GM12801 (cell line): ENCODE results near the gene RAET1L.

Experiments
- CTCF ChIP-seq: IDR thresholded peaks from one replicate; pipeline ENCODE4 v1.5.1; 2011; ENCODE audit warnings: control low read depth; ENCODE audit not compliant: insufficient read length; ENCODE audit errors: extremely low read depth

Gene RAET1L

DNA sequence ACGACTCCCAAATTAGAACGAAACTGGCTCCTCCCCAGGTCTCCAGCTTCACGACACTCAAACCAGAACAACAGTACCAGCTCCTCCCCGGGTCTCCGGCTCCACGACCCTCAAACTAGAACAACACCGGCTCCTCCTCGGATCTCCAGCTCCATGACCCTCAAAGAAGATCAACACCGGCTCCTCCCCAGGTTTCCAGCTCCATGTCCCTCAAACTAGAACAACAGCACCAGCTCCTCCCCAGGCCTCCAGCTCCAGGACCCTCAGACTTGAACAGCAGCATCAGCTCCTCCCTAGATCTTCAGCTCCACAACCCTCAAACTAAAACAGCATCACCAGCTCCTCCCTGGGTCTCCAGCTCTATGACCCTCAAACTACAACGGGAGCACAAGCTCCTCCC, 29.8 kb upstream of the RAET1L start:
- TF ChIP-seq CTCF = no peak

DNA sequence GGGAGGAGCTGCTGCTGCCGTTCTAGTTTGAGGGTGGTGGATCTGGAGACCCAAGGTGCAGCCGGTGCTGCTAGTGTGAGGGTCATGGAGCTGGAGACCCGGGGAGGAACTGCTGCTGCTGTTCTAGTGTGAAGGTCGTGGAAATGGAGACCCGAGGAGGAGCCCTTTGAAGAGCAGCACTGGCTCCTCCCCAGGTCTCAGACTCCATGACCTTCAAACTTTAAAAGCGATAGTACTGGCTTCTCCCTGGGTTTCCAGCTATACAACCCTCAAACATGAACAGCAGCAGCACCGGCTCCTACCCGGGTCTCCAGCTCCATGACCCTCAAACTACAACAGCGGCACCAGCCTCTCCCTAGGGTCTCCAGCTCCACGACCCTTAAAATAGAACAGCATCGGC, 28.1 kb upstream of the RAET1L start:
- TF ChIP-seq CTCF = no peak

DNA sequence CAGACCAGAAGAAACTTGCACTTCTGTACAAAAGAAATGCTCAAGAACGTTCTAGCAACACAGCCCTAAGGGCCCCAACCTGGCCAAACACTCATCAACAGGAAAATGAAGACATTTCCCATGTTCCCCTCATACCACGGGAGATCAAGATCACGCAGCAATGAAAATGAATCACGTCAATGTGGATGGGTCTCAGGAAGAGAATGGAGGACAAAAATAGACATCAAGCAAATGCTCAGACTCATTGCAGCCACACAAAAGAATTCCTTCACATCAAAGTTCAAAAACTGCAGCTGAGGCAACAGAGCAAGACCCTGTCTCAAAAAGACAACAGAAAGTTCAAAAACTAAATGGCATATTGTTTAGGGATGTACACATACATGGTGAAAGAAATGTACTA, 25.5 kb upstream of the RAET1L start:
- no peak for TF ChIP-seq CTCF

DNA sequence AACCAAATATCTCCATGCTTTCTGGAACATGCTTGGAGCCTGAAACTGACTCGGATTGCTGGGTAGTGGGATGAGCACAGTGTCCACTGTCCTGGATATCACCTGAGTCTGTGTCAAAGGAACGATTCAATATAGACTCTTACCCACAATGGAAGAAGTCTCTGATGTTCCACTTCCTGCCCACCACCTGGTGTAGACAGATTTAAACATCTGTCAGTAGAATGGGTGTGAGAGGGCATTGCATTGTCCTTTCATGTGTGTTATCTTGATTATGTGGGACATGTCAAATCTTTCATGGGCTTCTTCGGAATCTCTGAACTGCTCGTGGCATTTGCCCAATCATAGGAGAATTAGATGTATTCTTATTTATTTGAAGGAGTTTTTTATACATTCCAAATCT, 22.8 kb upstream of the RAET1L start:
- TF ChIP-seq CTCF = no peak

DNA sequence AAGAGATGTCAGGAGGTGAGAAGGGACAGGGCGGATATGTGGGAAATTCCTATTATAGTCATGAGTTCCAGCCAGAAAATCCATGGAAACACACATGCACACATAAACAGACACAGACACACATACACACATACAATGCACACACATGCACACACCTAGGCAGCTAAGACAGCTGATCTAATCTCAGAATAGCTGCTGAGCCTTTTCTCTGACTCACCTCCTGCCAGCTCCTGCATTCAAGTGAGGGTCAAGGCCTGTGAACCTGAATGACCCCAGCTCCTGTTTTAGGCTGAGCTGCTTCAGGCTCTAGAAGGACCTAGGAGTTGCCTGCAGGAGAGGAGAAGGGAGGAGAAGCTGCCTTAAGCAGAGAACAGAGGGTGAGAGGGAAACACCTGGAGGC, 21.6 kb upstream of the RAET1L start:
- no peak for TF ChIP-seq CTCF

DNA sequence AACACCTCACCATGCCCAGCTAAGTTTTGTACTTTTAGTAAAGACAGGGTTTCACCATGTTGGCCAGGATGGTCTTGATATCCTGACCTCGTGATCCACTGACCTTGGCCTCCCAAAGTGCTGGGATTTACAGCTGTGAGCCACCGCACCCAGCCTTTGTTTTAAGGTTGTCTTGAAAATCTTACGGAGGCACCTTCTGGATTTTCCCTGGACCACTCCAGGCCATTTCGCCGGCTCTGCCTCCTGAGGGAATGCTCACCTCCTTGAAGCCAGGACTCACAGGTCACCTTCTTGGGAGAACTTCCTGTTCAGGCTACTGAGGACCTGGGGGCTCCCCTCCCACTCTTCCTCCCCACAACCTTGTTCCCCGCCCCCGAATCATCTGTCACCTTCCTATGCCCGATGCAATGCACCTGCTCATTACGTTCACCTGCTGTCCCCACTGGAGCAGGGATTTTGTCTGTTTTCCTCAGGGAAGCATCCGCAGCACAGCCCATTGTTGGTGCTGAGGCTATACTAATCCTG, 19.4 kb upstream of the RAET1L start:
- TF ChIP-seq CTCF = no peak

DNA sequence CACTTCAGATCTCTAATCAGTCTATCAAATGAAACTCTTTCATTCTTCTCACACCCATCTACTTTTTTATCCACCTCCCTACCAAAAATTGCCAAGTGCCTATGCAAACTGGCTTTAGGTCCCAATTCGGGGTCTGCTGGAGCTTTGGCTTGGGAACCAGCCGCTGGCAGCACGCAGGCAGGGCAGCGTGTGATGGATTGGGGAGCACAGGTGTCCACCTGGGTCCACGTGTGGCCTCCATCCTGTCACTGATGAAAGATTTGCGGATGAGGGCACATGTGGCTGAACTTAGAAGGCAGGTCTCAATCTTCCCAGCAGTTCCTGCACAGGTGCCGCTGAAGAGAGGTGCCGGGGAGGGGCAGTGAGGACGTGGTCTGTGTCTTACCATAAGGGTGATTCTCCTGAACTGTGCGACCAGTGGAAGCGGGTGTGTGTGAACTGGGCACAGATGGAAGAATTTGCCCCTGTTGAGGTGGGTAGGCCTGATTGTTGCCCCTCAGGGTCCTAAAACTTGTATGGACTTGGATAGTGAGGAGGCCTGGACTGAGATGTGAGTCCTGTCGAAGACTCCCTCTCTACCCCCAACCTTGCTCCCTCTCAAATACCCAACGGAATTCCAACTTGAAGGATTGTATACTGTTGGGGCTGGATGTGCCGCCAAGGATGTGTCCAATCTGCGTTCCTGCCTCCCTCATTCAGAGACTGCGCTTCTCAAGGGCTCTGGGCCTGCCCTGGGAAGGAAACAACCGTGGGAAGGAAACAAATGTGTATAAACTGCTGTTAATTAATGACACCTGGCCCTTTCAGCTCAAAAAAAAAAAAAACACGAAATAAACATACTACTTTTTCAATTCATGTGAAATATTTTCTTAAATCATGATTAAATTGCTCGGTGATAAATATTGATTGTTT, 18.4 kb upstream of the RAET1L start:
- no peak for TF ChIP-seq CTCF
